Measurements from ENCODE around the gene PEA15.

DNA sequence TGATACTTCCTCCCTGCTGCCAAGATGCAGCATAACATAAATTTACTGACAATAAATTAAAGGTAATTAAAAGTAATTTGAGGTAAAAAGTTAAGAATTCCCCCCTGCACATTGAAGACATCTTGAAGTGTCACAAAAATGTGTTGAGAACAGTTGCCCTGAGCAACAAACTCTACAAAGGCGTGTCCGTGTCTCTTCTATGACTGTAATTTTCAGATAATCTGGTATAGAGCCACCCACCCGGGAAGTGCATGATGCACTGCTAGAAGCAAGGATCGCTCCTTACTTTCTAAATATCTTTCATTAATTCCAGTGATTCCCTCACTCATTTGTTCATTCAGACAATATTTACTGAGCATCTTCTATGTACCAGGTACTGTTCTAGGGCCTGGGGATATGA is 25.8 kb upstream of the PEA15 start:
- TF ChIP-seq CTCF (IDR thresholded peaks at IDR 0.05; ENCODE audit: low read depth, low read length) (no peak), POLR2A (IDR thresholded peaks at IDR 0.05; ENCODE audit: extremely low read depth, insufficient read length) (no peak)
- TF ChIP-seq, protein P1, sequence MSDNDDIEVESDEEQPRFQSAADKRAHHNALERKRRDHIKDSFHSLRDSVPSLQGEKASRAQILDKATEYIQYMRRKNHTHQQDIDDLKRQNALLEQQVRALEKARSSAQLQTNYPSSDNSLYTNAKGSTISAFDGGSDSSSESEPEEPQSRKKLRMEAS (IDR thresholded peaks at IDR 0.05; ENCODE audit: low read depth, low read length), result no peak
